ENCODE data around the gene SLIT3.

SLIT3 gene

DNA sequence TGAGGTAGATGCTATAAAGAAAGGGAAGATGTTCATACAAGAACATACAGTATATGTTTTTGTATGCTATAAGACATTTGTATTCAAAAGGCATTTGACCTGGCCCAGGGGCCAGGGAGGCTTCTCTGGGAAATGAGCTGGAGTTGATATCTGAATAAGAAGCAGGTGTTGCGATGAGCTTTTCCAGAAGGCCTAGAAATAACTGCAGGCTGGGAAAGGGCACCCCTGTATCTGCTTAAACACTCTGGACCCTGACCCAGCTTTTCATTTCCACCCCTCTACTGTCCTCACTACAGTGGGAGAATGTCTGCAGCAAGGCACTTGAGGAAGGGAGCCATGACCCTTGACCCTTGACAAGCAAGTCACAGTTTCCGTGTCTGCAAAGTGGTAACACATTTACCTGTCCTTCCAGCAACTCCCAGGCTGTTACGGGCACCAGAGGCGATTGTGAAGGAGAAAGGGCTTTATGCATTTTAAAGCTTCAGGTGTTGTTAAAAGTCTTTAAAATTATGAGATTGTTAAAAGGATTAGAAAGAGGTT is 633.6 kb downstream of the SLIT3 start:
- Histone ChIP-seq H3K9me3 (ENCODE audit: control insufficient read depth in 2 of 2, low read length in 2 of 2) (no peaks in the 10 kb centered on the region), H3K4me1 (ENCODE audit: control insufficient read depth in 2 of 2, insufficient read depth in 2 of 2, low read length in 2 of 2) (peaks cover 9 to 15% of the 10 kb centered on the region in 2 donors), H3K36me3 (ENCODE audit: control insufficient read depth in 2 of 2, insufficient read depth in 2 of 2, low read length in 2 of 2) (no peaks in the 10 kb centered on the region), H3K27ac (ENCODE audit: low read depth in 2 of 2, low read length in 2 of 2) (peak overlapping the region; percentile 19 to 42), H3K9ac (ENCODE audit: low read depth in 1 of 2, low read length in 2 of 2) (peak overlapping the region in 1 of 2 donors; percentile 14), H3K4me3 (ENCODE audit: low read length in 2 of 2) (no peak overlapping the region), H3K27me3 (ENCODE audit: control insufficient read depth in 2 of 2, insufficient read depth in 2 of 2, low read length in 2 of 2) (no peaks in the 10 kb centered on the region)

DNA sequence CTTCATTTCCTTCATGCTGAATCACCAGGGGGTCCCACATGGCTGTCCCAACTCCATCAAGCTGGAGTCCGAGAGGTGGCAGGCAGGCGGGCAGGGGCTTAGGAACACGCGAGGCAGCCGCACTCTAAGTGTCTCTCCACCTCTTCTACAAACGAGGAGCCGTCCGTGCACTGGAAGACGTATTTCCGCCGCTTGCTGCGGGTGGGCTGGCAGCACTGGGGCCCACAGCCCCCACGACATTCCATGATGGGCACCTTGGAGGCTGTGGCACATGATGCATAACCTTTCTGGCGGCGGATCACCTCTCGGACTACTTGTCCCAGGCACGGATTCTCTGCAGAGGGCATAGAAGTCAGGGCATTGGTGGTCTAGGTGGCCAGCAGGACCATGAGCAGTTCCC is 634.6 kb downstream of the SLIT3 start:
- no peak overlapping the region for H3K4me3 ChIP-seq (ENCODE audit: low read length in 2 of 2)
- H3K4me1 ChIP-seq (ENCODE audit: control insufficient read depth in 2 of 2, insufficient read depth in 2 of 2, low read length in 2 of 2), result peaks cover 9 to 15% of the 10 kb centered on the region in 2 donors
- no peaks in the 10 kb centered on the region for H3K27me3 ChIP-seq (ENCODE audit: control insufficient read depth in 2 of 2, insufficient read depth in 2 of 2, low read length in 2 of 2)
- no peak overlapping the region for H3K9ac ChIP-seq (ENCODE audit: low read depth in 1 of 2, low read length in 2 of 2)
- H3K36me3 ChIP-seq (ENCODE audit: control insufficient read depth in 2 of 2, insufficient read depth in 2 of 2, low read length in 2 of 2), result no peaks in the 10 kb centered on the region
- no peaks in the 10 kb centered on the region for H3K9me3 ChIP-seq (ENCODE audit: control insufficient read depth in 2 of 2, low read length in 2 of 2)
- H3K27ac ChIP-seq (ENCODE audit: low read depth in 2 of 2, low read length in 2 of 2), result no peak overlapping the region

DNA sequence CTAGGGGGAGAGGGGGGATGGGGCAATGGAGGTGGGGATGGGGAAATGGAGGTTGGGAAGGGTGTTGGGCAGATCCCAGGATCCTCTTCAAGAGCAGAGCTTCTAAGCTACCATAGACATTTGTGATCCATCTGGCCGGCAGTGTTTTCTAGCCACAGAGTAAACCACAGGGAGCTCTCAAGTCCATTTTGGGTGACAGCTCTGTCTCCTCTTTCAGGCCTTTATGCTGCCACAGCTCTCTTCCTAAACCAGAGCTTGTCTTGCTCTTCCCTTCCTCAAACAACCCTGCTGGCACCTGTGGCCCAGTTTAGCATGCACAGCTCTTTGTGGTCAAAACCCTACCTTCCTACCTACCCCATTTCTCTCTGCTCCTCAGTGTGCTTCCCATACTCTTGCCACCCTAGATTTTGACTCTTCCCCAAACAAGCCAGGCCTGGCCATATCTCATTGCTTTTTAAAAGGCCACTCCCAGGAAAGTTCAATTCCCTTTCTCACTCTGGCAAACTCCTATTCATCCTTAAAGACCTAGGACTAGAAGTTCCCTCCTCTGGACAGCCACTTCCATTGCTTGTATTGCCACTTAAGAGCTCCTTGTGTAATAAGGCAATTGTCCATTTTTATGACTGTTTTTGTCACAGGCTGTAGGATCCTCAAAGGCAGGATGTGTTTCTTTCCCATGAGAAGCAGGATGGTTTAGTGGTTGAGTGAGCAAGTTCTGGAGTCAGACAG is 637.5 kb downstream of the SLIT3 start:
- Histone ChIP-seq H3K4me1 (ENCODE audit: control insufficient read depth in 2 of 2, insufficient read depth in 2 of 2, low read length in 2 of 2) (peaks cover 30 to 38% of the 10 kb centered on the region in 2 donors), H3K36me3 (ENCODE audit: control insufficient read depth in 2 of 2, insufficient read depth in 2 of 2, low read length in 2 of 2) (no peaks in the 10 kb centered on the region), H3K27me3 (ENCODE audit: control insufficient read depth in 2 of 2, insufficient read depth in 2 of 2, low read length in 2 of 2) (no peaks in the 10 kb centered on the region), H3K9ac (ENCODE audit: low read depth in 1 of 2, low read length in 2 of 2) (no peak overlapping the region), H3K9me3 (ENCODE audit: control insufficient read depth in 2 of 2, low read length in 2 of 2) (no peaks in the 10 kb centered on the region), H3K27ac (ENCODE audit: low read depth in 2 of 2, low read length in 2 of 2) (no peak overlapping the region), H3K4me3 (ENCODE audit: low read length in 2 of 2) (no peak overlapping the region)

DNA sequence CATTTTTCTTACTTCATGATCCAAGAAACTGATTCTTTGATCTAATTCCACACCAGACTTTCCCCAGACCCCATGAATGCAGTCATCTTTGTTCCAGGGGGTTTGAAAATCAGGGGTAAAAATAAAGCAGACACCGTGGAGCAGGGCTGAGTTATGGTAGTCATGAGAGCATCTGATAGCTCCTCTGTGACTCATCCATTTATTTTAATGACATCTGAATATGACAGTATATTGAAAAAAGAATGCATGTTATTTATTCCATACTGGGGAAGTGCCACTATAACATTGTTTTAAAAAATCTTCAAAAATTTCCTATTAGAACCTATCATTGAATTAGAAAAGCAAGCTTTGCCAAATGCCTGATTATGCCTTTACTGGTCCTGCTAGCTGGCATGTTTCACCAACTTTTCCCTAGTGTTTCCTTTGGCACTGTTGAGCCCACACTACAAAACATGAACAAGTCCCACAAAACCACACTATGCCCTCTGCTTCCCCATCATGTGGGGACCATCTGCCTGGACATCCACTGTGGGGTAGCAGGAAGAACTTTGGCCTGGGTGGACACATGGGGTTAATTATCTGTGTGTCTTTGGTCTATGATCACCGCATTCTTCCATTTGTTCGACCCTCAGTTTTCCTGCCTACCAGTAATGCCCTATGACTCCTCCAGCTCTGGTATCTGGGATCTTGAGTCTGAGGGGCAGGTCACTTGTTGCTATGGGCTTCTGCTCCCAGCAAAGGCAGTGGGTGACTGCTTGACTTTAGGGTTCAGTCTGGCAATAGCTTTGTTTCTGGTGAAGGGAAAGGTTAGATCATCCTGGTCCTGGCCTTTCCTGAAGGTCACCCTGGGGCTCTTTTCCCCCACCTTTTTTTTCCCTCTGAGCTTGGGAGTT is 639.1 kb downstream of the SLIT3 start:
- Histone ChIP-seq H3K4me1 (ENCODE audit: control insufficient read depth in 2 of 2, insufficient read depth in 2 of 2, low read length in 2 of 2) (peaks cover 36 to 40% of the 10 kb centered on the region in 2 donors), H3K27ac (ENCODE audit: low read depth in 2 of 2, low read length in 2 of 2) (no peak overlapping the region), H3K4me3 (ENCODE audit: low read length in 2 of 2) (no peak overlapping the region), H3K36me3 (ENCODE audit: control insufficient read depth in 2 of 2, insufficient read depth in 2 of 2, low read length in 2 of 2) (no peaks in the 10 kb centered on the region), H3K27me3 (ENCODE audit: control insufficient read depth in 2 of 2, insufficient read depth in 2 of 2, low read length in 2 of 2) (no peaks in the 10 kb centered on the region), H3K9ac (ENCODE audit: low read depth in 1 of 2, low read length in 2 of 2) (no peak overlapping the region), H3K9me3 (ENCODE audit: control insufficient read depth in 2 of 2, low read length in 2 of 2) (no peaks in the 10 kb centered on the region)

DNA sequence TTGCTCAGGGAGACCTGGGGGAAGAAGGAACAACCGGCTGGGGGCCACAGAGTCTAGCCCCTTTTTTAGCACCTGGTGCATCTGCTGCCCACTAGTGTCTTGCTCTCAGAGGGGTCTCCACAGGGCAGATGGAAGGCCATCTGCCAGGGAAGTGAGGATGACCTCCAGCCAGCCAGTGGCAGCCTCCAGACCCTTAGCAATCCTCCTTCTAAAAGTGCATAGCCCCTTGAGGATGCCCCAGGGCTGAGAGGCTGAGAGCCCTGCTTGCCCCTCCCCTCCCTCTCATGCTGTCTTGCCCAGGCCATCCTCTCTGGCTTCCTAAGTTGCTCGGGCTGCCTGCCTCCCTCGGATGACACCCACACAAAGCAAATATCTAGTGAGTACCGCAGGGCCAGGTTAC is 640.2 kb downstream of the SLIT3 start:
- Histone ChIP-seq H3K9me3 (ENCODE audit: control insufficient read depth in 2 of 2, low read length in 2 of 2) (no peaks in the 10 kb centered on the region), H3K9ac (ENCODE audit: low read depth in 1 of 2, low read length in 2 of 2) (no peak overlapping the region), H3K27me3 (ENCODE audit: control insufficient read depth in 2 of 2, insufficient read depth in 2 of 2, low read length in 2 of 2) (no peaks in the 10 kb centered on the region), H3K36me3 (ENCODE audit: control insufficient read depth in 2 of 2, insufficient read depth in 2 of 2, low read length in 2 of 2) (no peaks in the 10 kb centered on the region), H3K4me3 (ENCODE audit: low read length in 2 of 2) (no peak overlapping the region), H3K27ac (ENCODE audit: low read depth in 2 of 2, low read length in 2 of 2) (peak overlapping the region in 1 of 2 donors; percentile 23), H3K4me1 (ENCODE audit: control insufficient read depth in 2 of 2, insufficient read depth in 2 of 2, low read length in 2 of 2) (peaks cover 42 to 49% of the 10 kb centered on the region in 2 donors)

DNA sequence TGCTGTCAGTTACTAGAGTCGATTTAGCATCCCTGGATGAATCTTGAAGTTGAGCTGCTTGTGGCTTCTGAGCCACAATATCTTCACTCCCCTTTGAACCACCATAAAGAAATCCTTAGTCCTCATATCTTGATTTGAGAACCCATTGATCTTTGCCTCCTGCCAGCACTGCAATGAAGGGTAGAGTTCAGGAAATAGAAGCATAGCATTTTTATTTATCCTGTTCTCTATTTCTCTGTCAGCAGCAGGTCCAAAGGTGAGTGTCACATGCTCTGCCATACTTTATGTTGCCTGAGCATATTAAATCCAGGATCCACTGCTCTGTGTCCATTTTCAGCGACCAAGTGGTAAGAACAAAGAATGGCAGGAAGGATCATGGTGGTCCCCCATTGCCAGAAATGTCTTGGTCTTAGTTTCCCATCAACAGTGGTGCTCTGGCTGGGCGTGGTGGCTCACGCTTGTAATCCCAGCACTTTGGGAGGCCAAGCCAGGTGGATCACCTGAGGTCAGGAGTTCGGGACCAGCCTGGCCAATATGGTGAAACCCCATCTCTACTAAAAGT is 641.6 kb downstream of the SLIT3 start:
- H3K27ac ChIP-seq (ENCODE audit: low read depth in 2 of 2, low read length in 2 of 2), result peak overlapping the region; percentile 80 to 86
- H3K36me3 ChIP-seq (ENCODE audit: control insufficient read depth in 2 of 2, insufficient read depth in 2 of 2, low read length in 2 of 2), result no peaks in the 10 kb centered on the region
- peak overlapping the region in 1 of 2 donors; percentile 37 for H3K4me3 ChIP-seq (ENCODE audit: low read length in 2 of 2)
- no peaks in the 10 kb centered on the region for H3K9me3 ChIP-seq (ENCODE audit: control insufficient read depth in 2 of 2, low read length in 2 of 2)
- H3K4me1 ChIP-seq (ENCODE audit: control insufficient read depth in 2 of 2, insufficient read depth in 2 of 2, low read length in 2 of 2), result peaks cover 47 to 54% of the 10 kb centered on the region in 2 donors
- H3K27me3 ChIP-seq (ENCODE audit: control insufficient read depth in 2 of 2, insufficient read depth in 2 of 2, low read length in 2 of 2), result no peaks in the 10 kb centered on the region
- H3K9ac ChIP-seq (ENCODE audit: low read depth in 1 of 2, low read length in 2 of 2), result peak overlapping the region in 1 of 2 donors; percentile 27

DNA sequence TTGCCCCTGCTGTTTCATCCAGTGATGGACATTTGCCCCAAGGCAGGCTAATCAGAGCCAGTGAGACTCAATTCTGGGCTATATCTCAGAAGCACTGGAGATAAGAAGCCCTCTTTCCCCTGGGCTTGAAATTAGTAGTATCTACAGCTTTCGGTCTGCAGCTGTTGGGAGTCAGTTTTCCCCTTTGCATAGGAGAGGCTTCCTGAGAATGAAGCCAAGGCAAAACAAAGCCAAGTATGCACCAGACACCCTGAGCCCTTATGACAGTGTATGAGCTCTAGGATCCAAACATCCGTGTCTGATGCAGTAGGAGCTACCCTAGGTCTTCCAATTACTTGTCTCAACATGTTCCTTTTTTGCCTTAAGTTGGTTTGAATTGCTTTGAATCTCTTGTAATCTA is 642.5 kb downstream of the SLIT3 start:
- no peak overlapping the region for H3K4me3 ChIP-seq (ENCODE audit: low read length in 2 of 2)
- H3K36me3 ChIP-seq (ENCODE audit: control insufficient read depth in 2 of 2, insufficient read depth in 2 of 2, low read length in 2 of 2), result no peaks in the 10 kb centered on the region
- H3K27ac ChIP-seq (ENCODE audit: low read depth in 2 of 2, low read length in 2 of 2), result peak overlapping the region; percentile 80 to 86
- H3K4me1 ChIP-seq (ENCODE audit: control insufficient read depth in 2 of 2, insufficient read depth in 2 of 2, low read length in 2 of 2), result peaks cover 47 to 53% of the 10 kb centered on the region in 2 donors
- H3K27me3 ChIP-seq (ENCODE audit: control insufficient read depth in 2 of 2, insufficient read depth in 2 of 2, low read length in 2 of 2), result no peaks in the 10 kb centered on the region
- H3K9ac ChIP-seq (ENCODE audit: low read depth in 1 of 2, low read length in 2 of 2), result peak overlapping the region in 1 of 2 donors; percentile 8
- no peaks in the 10 kb centered on the region for H3K9me3 ChIP-seq (ENCODE audit: control insufficient read depth in 2 of 2, low read length in 2 of 2)

DNA sequence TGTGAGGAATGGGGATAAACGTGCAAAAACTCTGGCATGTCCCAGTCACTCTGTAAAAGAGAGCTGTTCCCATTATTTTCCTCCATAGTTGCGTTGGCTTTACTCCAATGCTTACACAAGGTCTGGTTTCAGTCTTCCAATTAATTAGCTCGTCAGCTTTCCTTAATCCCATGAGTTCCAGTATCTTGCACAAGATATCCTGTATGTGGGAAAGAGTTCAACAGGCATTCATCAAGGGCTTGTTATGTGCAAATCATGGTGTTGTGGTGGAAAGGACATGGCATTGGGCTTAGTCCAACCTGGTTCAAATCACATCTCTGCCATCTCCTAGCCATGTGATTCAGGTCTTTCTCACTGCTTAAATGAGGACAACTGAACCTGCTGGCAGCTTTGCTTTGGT is 644.3 kb downstream of the SLIT3 start:
- Histone ChIP-seq H3K4me1 (ENCODE audit: control insufficient read depth in 2 of 2, insufficient read depth in 2 of 2, low read length in 2 of 2) (peaks cover 49 to 60% of the 10 kb centered on the region in 2 donors), H3K27me3 (ENCODE audit: control insufficient read depth in 2 of 2, insufficient read depth in 2 of 2, low read length in 2 of 2) (no peaks in the 10 kb centered on the region), H3K9ac (ENCODE audit: low read depth in 1 of 2, low read length in 2 of 2) (peak overlapping the region; percentile 4 to 26), H3K9me3 (ENCODE audit: control insufficient read depth in 2 of 2, low read length in 2 of 2) (no peaks in the 10 kb centered on the region), H3K36me3 (ENCODE audit: control insufficient read depth in 2 of 2, insufficient read depth in 2 of 2, low read length in 2 of 2) (no peaks in the 10 kb centered on the region), H3K27ac (ENCODE audit: low read depth in 2 of 2, low read length in 2 of 2) (peak overlapping the region; percentile 80 to 86), H3K4me3 (ENCODE audit: low read length in 2 of 2) (peak overlapping the region; percentile 13 to 51)

DNA sequence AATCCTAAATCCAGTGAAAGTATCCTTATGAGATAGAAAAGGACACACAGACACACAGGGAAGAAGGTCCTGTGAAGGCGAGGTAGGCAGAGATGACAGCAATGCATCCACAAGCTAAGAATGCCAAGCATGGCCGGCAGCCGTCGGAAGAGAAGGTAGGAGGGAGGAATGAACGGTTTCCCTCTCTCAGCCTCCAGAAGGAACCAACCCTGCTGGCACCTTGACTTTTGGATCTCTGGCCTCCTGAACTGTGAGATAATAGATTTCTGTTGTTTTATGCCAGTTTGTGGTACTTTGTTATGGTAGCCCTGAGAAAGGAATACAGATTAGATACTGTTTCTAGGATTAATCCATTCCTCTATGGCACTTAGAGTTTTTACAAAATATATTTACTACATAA is 645.6 kb downstream of the SLIT3 start:
- H3K36me3 ChIP-seq (ENCODE audit: control insufficient read depth in 2 of 2, insufficient read depth in 2 of 2, low read length in 2 of 2), result no peaks in the 10 kb centered on the region

More for the DNA sequence above, 645.6 kb downstream of the SLIT3 start:
- H3K27me3 ChIP-seq (ENCODE audit: control insufficient read depth in 2 of 2, insufficient read depth in 2 of 2, low read length in 2 of 2), result no peaks in the 10 kb centered on the region
- no peaks in the 10 kb centered on the region for H3K9me3 ChIP-seq (ENCODE audit: control insufficient read depth in 2 of 2, low read length in 2 of 2)
- no peak overlapping the region for H3K4me3 ChIP-seq (ENCODE audit: low read length in 2 of 2)
- H3K4me1 ChIP-seq (ENCODE audit: control insufficient read depth in 2 of 2, insufficient read depth in 2 of 2, low read length in 2 of 2), result peaks cover 44 to 54% of the 10 kb centered on the region in 2 donors
- H3K9ac ChIP-seq (ENCODE audit: low read depth in 1 of 2, low read length in 2 of 2), result no peak overlapping the region
- peak overlapping the region; percentile 60 to 75 for H3K27ac ChIP-seq (ENCODE audit: low read depth in 2 of 2, low read length in 2 of 2)
